NCI-H2227 (cell line): Measurements from ENCODE around the gene TEX19.
"Not testable (repeated sequence)": the region's sequence is repeated elsewhere in the genome, so short reads cannot be mapped to it uniquely, and the experiment has no call there.

Source experiments
- DNase-seq: peaks from one replicate; lab custom pipeline; 2025; ENCODE audit not compliant: unreplicated experiment; lab: John Stamatoyannopoulos, UW

TEX19 gene

DNA sequence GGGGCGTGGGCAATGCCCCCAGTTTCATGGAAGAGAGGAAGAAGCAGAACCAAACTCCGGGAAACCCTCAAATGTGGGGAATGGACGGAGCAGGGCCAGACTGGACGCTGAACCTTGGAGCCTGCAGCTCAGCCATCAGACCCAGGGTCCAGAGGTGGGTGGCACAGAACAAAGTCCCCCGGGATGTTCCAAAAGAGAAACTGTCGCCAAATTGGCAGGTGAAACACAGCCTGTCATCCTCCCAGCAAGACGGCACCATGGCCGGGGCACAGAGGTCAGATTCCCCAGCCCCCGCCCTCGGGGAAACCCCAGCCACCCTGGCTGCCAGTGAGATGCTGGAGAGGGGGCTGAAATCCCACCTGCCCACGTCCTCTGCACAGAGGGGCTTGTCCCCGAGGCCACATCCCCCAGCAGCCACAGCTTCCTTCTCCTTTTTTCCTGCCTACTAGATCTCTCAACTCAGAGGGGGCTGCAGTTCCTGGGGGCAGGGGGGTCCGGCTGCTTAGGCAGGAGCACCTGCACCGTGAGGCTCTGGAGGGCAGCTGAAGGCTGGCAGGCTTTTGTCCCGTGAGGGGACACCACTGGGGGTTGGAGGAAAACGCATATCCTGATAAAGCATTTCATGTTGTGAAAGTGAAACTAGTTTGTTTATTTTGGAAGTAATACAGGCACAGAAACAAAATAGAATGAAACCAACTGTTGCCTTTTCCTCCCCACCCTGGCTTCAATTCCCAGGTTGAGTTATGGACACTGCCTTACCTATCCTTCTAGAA is 24.2 kb upstream of the TEX19 start:
- DNase-seq = no peak

DNA sequence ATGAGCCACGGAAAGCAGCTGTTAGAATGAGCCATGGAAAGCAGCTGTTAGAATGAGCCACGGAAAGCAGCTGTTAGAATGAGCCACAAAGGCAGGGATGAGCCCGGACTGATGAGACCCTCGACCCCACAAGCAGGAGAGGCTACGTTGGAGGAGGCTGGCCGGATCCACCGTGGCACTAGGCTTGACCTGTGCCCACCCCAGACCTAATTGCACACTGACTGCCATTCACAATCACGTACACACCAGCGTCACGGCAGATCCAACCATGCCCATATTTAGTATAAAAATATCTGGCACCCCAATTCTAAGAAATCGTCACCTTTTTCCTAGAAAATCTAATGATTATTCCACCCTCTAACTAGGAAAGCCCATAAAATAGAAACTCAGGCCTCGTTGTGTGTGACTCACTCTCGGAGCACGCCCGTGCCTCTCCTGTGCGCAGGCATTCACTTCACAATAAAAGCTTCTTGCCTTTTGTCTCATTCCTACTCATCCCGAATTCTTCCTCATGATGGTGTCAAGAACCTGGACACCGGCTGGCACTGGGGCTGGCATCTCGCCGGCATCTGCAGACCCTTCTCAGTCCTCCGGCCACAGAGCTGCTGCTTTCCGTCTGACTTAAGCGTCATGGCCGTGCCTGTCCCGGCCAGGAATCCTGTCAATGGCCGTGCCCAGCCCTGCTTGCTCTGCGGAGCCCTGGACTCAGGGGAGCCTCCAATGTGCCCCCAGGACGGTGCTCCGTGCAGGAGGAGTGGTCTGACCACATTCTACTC is 20.0 kb upstream of the TEX19 start:
- peak; percentile 21 for DNase-seq

DNA sequence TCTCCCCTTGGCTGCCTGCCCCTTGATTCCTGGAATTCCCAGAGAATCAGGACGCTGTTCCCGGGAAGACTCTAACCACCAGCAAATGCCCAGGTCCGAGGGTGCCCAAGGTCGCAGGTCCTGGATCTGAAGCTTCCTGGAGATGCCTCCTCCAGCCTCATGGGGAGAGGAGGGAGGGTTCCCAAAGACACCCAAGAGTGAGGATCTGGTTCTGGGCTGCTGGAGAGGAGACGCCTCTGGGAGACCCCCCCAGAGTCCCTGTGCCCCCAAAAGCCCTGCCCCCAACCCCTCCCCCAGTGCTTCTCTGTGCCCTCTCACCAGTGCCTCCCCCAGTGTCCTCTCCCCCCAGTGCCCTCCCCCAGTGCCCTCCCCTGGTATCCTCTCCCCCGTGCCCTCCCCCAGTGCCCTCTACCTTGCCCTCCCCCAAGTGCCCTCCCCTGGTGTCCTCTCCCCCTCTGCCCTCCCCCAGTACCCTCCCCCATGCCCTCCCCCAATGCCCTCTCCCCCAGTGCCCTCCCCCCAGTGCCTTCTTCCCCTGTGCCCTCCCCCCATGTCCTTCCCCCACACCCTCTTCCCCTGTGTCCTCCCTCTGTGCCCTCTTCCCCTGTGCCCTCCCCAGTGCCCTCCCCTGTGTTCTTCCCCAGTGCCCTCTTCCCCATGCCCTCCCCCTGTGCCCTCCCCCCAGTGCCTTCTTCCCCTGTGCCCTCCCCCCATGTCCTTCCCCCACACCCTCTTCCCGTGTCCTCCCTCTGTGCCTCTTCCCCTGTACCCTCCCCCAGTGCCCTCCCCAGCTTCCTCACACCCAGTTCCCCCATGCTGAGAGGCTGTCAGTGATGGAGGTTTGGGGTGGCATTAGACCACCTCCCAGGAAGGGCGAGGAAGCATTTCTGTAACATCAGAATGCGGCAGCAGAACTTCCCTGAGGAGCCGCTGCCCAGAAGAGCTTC is 19.1 kb upstream of the TEX19 start:
- DNase-seq = no peak

DNA sequence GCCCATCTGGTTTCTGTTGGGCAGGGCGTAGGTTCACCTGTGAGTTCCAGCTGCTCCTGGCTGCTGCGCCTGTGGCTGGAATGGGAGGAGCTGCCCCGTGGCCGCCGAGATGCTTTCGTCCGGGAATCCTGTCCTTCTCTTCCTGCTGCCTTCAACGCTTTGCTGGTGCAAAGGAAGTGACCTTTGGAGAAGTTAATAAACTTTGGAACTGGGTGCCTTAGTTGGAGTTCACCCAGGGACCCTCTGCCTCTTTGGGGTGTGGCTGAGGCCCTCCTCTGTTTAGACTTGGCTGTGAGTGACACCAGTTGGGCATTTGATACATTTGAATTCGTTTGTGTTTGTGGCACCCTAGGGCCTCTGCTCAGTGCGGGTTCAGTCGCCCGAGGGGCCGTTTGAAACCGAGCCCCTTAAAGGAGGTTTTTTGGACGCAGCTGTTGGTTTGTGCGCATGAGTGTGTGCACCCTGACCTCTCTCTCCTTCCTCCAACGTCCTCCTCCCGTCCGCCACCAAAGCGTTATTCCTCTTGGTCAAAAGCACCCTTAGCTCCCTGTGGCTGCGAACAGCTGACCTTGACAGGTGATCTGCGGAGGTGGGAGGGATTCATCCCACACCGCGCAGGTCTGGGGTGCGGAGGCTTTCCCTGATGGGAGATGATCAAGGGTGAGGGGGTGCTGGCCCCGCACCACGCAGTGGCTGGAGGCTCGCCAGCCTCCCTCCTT is 16.5 kb upstream of the TEX19 start:
- DNase-seq = no peak

DNA sequence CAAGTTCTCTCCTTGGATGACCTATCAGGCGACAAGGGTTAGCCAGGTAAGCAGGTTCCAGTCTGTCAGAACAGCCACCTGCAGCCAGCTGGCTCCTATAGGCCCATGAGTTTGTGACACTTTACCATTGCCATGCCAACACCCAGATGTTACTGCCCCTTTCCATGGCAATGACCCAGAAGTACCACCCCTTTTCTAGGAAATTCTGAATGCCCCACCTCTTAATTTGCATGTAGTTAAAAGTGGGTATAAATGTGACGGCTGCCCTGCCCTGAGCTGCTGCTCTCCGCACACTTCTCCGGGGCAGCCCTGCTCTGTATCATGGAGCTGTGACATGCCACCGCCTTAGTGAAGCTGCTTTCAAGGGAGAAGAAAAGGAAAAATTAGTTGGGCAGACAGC is 15.5 kb upstream of the TEX19 start:
- no peak for DNase-seq

DNA sequence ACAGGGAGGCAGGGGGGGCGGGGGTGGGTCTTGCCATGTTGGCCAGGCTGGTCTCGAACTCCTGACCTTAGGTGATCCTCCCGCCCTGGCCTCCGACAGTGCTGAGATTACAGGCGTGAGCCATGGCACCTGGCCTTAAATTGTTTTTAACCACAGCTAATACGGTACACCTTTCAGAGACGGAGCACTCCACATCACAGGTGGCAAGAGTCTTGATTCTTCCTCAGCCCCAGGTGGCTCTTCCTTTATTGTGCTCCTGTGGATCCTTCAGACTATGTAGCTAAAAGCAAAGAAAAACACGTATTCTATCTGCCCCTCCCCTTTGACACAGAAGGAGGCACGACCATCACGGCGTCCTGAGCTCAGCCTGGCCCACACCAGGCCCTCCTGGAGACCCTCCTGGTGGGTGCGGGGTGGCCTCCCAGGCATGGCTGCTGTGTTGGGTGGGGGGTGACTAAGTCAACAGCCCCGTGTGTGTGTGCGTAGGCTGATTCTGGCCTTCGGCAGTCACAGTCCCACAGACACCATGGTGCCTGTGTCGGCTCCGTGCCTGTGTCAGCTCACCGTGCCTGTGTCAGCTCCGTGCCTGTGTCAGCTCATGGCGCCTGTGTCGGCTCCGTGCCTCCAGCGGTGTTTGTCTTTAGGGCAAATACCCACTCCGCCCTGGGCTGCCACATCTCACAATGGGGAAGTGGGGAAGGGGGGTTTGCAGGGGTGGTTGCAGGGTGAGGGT is 14.7 kb upstream of the TEX19 start:
- DNase-seq = no peak

DNA sequence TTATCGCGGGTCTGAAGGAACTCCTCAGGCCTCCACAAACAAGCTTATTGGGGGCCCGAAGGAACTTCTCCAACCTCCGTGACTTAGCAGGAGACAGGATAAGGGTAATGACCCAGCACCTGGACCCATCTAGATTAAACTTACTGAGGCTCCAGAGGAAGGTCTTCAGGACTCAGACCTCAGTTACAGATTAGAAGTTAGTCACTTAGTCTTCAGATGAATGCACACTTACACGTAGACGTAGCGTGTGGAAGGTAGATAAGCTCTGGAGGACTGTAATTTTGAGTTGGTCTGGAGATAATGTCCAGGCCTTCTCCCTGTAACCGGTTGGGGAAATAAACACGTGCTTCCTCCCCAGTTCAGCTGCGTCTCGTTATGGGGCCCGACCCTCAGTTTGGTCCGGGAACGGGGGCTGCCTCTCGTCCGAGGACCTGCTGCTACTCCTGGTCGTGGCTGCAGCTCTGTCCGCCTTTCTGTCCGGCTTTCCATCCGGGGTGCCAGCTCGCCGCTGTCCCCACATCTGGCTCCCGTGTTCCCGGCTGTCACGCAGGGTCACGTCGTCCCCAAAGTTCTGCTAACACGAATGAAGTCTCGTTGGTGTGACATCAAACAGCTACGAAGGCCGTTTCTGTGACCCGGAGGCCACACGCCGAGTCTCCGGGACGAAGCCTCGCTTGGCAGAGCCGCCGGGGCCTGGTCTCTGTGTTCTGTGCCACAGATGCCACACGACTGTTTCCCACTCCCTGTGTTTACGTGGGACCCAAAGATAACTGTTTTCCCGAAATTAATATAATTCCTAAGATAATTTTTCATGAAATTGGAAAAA is 13.7 kb upstream of the TEX19 start:
- no peak for DNase-seq

DNA sequence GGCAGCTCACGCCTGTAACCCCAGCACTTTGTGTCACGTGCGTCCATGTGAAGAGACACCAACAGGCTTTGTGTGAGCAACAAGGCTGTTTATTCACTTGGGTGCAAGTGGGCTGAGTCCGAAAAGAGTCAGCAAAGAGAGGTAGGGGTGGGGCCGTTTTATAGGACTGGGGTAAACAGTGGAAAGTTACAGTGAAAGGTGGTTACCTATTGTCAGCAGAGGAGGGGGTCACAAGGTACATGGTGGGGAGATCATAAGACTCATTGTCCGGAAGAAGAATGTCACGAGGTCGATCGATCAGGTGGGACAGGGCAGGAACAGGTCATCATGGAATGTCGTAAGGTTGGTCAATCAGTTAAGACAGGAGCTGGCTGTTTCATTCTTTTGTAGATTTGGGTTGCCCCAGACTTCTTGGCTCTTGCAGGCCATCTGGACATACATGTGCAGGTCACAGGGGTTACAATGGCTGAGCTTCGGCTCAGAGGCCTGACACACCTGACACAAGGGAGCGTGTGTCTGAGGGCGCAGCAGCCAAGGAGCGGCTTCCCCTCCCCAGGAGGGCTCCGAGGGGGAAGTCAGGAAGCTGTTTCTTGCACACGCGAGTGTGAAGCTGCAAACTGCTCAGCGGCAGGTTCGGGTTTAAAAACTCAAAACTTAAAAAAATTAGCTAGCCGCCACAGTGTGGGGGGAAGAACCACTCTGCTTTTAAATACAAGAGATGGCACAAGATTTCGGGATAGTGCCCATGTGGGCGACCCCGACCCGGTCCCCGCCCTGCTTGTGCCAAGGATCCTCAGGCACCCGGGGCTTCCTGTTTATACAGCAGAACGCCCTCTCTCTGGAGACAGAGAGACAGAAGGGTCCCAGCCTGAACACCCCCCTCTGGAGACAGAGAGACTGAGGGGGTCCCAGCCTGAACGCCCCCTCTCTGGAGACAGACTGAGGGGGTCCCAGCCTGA is 12.4 kb upstream of the TEX19 start:
- no peak for DNase-seq

DNA sequence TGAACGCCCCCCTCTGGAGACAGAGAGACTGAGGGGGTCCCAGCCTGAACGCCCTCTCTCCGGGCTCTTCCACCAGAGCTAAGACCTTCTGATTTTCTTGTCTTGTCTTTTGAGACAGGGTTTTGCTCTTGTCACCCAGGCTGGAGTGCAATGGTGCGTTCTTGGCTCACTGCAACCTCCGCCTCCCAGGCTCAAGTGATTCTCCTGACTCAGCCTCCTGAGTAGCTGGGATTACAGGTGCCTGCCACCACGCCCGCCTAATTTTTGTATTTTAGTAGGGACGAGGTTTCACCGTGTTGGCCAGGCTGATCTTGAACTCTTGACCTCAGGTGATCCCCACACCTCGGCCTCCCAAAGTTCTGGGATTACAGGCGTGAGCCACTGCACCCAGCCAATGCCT is 11.1 kb upstream of the TEX19 start:
- not testable (repeated sequence) for DNase-seq

DNA sequence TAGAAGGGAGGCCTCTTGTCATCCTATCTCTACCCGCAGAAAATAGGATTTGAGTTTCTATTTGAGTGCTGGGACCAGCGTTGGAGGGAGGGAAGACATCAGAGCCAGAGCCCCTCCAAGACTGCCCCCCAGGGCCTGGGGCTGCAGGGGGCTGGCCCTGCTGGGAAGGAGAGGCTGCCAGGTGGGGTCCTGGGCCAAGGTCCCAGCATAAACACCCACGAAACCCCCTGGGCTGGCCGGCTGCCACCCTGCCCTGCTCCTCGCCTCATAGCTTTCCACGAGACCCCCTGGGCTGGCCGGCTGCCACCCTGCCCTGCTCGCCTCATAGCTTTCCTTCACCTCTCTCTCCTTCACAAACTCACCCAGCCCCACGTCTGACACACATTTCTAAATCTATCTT is 10.6 kb upstream of the TEX19 start:
- no peak for DNase-seq

DNA sequence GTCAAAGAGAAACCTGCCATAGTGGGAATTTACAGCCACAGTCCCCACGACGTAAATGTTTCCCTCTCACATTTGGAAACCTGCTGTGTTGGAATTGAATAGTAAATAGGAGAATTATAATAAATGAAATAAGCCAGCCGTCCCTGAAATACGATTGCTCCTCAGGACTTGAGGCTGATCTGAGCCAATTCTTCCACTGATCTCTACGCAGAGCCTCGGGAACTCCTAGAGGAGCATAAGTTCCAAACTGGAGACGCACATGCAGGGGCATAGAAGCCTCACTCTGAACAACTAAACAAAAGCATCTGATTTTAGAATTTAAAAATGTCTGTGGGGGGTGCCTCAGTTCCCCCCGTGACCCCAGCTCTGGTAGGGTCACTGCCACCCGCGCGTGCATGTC is 10.2 kb upstream of the TEX19 start:
- no peak for DNase-seq

DNA sequence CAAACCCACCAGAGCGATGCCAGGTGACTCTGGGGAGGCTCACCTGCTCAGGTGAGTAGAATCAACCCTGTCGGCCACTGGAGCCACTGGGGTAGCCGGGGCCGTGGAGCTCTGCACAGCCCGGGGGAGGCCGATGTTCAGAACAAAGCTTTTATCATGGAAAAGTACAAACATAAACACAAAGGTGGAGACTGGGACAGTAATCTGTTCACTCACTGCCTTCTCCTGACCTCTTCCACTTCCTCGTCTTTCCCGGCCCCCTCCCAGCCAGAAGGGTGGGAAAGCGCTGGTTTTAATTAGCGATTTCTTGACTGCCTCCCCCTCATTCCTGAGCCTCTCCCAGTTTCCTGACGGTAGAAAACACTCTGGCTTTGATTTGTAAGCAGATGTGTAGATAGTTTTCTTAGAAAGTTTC is 9.8 kb upstream of the TEX19 start:
- DNase-seq = no peak

DNA sequence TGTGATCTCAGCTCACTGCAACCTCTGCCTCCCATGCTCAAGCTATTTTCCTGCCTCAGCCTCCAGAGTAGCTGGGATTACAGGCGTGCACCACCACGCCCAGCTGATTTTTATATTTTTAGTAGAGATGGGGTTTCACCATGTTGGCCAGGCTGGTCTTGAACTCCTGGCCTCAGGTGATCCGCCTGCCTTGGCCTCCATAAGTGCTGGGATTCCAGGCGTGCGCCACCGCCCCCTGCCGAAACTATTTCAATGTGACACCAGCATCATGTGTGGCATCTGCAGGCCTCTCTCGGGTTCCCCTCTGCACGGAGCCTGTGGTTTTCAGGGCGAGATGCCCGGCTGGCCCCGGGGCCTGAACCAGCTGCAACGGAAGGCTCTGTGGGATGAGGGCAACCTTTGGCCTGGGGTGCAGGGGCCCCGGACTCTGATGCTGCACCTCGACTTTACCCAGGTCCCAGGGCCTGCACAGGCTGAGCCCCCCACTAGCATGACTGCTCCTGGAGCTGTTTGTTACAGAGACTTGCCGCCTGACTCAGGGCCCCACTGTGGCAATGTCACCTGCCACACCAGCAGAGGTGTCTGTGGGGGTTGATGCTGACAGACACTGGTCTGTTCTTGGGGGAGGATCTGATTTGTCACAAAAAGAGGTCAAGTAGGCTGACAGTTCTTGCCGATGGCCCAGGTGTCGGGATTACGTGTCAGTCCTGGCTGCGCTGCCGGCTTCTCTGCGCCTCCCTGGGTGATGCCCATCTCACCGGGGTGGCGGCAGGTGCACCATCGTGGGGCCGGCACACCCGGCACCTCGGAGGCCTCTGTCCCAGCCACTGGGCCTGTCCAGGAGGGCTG is 8.6 kb upstream of the TEX19 start:
- DNase-seq = no peak

DNA sequence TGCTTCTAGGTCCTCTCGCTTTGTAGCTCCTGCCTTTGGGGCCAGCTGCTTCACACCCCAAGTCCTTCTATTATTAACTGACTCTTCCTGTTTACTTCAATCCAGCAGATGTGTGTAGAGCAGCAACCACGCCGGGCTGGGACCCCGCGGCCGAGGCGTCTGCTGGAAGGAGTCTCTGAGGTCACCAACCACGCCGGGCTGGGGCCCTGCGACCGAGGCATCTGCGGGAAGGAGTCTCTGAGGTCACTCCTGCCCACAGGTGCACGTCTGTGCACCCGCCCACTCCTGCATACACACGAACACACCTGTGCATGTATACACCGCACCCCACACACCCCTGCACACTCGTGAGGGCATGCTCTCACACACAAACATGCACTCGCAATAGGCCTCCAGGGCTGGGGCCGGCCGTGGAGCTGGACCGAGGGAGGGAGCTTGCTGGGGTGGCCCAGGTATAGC is 7.8 kb upstream of the TEX19 start:
- no peak for DNase-seq

DNA sequence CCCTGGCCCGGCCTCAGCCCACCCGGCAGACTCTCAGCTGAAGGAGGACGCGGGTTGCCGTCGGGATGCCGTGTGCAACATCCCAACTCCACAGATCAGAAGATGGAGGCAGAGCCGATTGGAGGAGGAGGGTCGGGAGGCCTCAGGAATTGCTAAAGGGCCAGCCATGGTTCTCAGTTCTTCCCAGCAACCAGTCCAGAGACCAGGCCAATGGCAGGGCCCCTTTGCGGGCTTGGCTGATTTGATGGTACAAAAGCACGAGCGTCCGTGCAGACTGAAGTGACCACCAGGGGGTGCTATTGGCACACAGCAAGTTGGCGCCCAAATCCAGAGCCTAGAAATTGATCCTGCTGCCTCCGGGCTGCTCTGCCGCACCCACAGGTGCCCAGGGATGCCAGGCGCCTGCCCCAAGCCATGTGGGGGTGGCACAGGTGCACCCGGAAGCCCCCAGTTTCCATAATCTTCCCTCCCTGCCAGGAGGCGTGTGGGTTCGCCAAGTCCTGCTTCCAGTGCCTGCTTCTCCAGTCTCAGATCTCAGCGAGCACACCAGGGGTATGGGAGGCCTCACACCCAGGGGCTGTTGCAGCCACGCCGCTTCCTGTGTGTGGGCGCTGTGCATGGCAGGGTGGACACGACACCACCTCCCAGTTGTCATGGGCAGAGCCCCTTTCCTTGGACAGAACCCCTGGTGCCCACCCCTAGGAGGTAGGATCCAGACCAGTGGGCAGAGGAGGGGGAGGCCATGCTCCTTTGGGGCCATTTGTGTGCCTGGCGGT is 7.1 kb upstream of the TEX19 start:
- DNase-seq = peak; percentile 94

DNA sequence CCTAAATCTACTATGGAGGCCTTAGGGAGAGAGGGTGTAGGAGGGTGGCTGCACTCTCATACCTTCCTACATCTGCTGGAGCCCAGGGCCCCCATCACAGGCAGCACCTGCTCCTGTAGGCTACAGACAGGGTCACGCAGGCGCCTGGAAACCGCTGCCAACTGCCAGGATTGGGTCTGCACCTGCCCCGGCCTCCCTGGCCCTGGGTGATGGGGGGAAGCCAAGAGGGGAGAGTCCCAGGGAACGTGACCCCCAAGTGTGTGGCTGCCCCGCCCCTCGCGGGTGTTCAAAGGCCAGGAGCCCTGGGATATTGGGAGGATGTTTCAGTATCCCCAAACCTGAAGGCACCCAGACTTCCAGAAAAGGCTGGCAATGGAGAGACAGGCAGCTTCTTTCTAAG is 5.6 kb upstream of the TEX19 start:
- DNase-seq = no peak
